Stimulated activated naive CD8-positive, alpha-beta T cell treated with anti-CD3 and anti-CD28 coated beads, Interleukin-15, amount 100 ng/mL, for 72 hours (primary cell): ENCODE data around the gene GINS1.

Experiments
- ATAC-seq: fragments of 150-1000 bp; cut with Tn5 transposase; 2 replicates; pipeline ENCODE4 v1.10.0; 2021; ENCODE audit warnings: mild to moderate bottlenecking, moderate library complexity
- DNase-seq, 2 donors: peaks; one replicate each; pipeline ENCODE4 v3.0.0; 2021 to 2022
- H3K27ac Mint-ChIP-seq, 2 donors: one replicate each; pipeline ENCODE4 v1.8.0; 2022; ENCODE audit warnings: mild to moderate bottlenecking in 2 of 2, mixed read lengths in 2 of 2, moderate library complexity in 2 of 2
- H3K27me3 Mint-ChIP-seq: one replicate; pipeline ENCODE4 v1.8.0; 2022; ENCODE audit warnings: mixed read lengths
- H3K4me1 Mint-ChIP-seq: one replicate; pipeline ENCODE4 v1.8.0; 2022; ENCODE audit warnings: mild to moderate bottlenecking, mixed read lengths
- H3K4me3 Mint-ChIP-seq, 2 donors: one replicate each; pipeline ENCODE4 v1.8.0; 2022; ENCODE audit warnings: mild to moderate bottlenecking in 2 of 2, mixed read lengths in 2 of 2, moderate library complexity in 1 of 2
- H3K9me3 Mint-ChIP-seq, 2 donors: one replicate each; pipeline ENCODE4 v1.8.0; 2022; ENCODE audit warnings: mixed read lengths in 2 of 2

GINS1 gene

GRCh38 chr20:25459111-25459830 lies 51.8 kb downstream of the GINS1 start:
- no peak for DNase-seq
- H3K27me3 Mint-ChIP-seq: no peaks in the 10 kb centered on the region
- H3K9me3 Mint-ChIP-seq: no peaks in the 10 kb centered on the region
- no peaks in the 10 kb centered on the region for H3K4me1 Mint-ChIP-seq
- no peak for ATAC-seq
- no peak overlapping the region for H3K27ac Mint-ChIP-seq
- H3K4me3 Mint-ChIP-seq: no peak overlapping the region

- no peaks in the 10 kb centered on the region for H3K9me3 Mint-ChIP-seq
- H3K27ac Mint-ChIP-seq: peak overlapping the region in 1 of 2 donors; percentile 38
- ATAC-seq: no peak
- no peaks in the 10 kb centered on the region for H3K27me3 Mint-ChIP-seq
- DNase-seq: no peak
- no peak overlapping the region for H3K4me3 Mint-ChIP-seq
- no peaks in the 10 kb centered on the region for H3K4me1 Mint-ChIP-seq
Observed at GRCh38 chr20:25459916-25460535, 52.6 kb downstream of the GINS1 start.

GRCh38 chr20:25460566-25461280 lies 53.2 kb downstream of the GINS1 start:
- DNase-seq (no peak), ATAC-seq (peak; percentile 32)
- no peak overlapping the region for H3K4me3 Mint-ChIP-seq
- no peaks in the 10 kb centered on the region for H3K4me1 Mint-ChIP-seq
- no peaks in the 10 kb centered on the region for H3K9me3 Mint-ChIP-seq
- no peak overlapping the region for H3K27ac Mint-ChIP-seq
- H3K27me3 Mint-ChIP-seq: no peaks in the 10 kb centered on the region

- no peak overlapping the region for H3K4me3 Mint-ChIP-seq
- H3K9me3 Mint-ChIP-seq: no peaks in the 10 kb centered on the region
- H3K27ac Mint-ChIP-seq: no peak overlapping the region
- H3K27me3 Mint-ChIP-seq: no peaks in the 10 kb centered on the region
- no peaks in the 10 kb centered on the region for H3K4me1 Mint-ChIP-seq
- ATAC-seq (no peak), DNase-seq (no peak)
Observed at GRCh38 chr20:25461281-25461650, 53.8 kb downstream of the GINS1 start.

GRCh38 chr20:25461786-25462545 lies 54.5 kb downstream of the GINS1 start:
- DNase-seq (no peak), ATAC-seq (no peak)
- Mint-ChIP-seq H3K27ac (no peak overlapping the region), H3K4me1 (no peaks in the 10 kb centered on the region), H3K4me3 (no peak overlapping the region), H3K9me3 (no peaks in the 10 kb centered on the region), H3K27me3 (no peaks in the 10 kb centered on the region)

GRCh38 chr20:25464501-25465242 lies 57.2 kb downstream of the GINS1 start:
- DNase-seq (no peak), ATAC-seq (no peak)
- Mint-ChIP-seq H3K4me3 (no peak overlapping the region), H3K27me3 (no peaks in the 10 kb centered on the region), H3K9me3 (no peaks in the 10 kb centered on the region), H3K27ac (peak overlapping the region in 1 of 2 donors; percentile 8), H3K4me1 (peaks cover under 1% of the 10 kb centered on the region)

GRCh38 chr20:25465243-25466135 lies 58.0 kb downstream of the GINS1 start:
- DNase-seq (no peak), ATAC-seq (no peak)
- Mint-ChIP-seq H3K9me3 (no peaks in the 10 kb centered on the region), H3K4me1 (peaks cover 8% of the 10 kb centered on the region), H3K4me3 (no peak overlapping the region), H3K27me3 (no peaks in the 10 kb centered on the region), H3K27ac (peak overlapping the region in 1 of 2 donors; percentile 67)

GRCh38 chr20:25466846-25467245 lies 59.4 kb downstream of the GINS1 start:
- no peak overlapping the region for H3K4me3 Mint-ChIP-seq
- H3K27me3 Mint-ChIP-seq: no peaks in the 10 kb centered on the region
- DNase-seq (no peak), ATAC-seq (no peak)
- no peak overlapping the region for H3K27ac Mint-ChIP-seq
- peaks cover 8% of the 10 kb centered on the region for H3K4me1 Mint-ChIP-seq
- H3K9me3 Mint-ChIP-seq: no peaks in the 10 kb centered on the region

- no peak for ATAC-seq
- Mint-ChIP-seq H3K27me3 (no peaks in the 10 kb centered on the region), H3K4me1 (peaks cover 8% of the 10 kb centered on the region)
Observed at GRCh38 chr20:25467441-25467840, 60.0 kb downstream of the GINS1 start.

GRCh38 chr20:25468126-25469075 lies 60.9 kb downstream of the GINS1 start:
- DNase-seq: no peak
- Mint-ChIP-seq H3K9me3 (no peaks in the 10 kb centered on the region), H3K4me3 (no peak overlapping the region), H3K27me3 (no peaks in the 10 kb centered on the region), H3K4me1 (peaks cover 8% of the 10 kb centered on the region), H3K27ac (peak overlapping the region in 1 of 2 donors; percentile 77)
- ATAC-seq: peak; percentile 75

More at GRCh38 chr20:25467441-25467840, 60.0 kb downstream of the GINS1 start:
- Mint-ChIP-seq H3K9me3 (no peaks in the 10 kb centered on the region), H3K4me3 (no peak overlapping the region), H3K27ac (no peak overlapping the region)
- no peak for DNase-seq

- no peak for ATAC-seq
- peak overlapping the region in 1 of 2 donors; percentile 1 for H3K27ac Mint-ChIP-seq
- DNase-seq: no peak
- H3K27me3 Mint-ChIP-seq: no peaks in the 10 kb centered on the region
- no peaks in the 10 kb centered on the region for H3K9me3 Mint-ChIP-seq
- H3K4me3 Mint-ChIP-seq: no peak overlapping the region
- peaks cover 8% of the 10 kb centered on the region for H3K4me1 Mint-ChIP-seq
Observed at GRCh38 chr20:25469558-25469957, 62.1 kb downstream of the GINS1 start.

GRCh38 chr20:25470045-25470444 lies 62.6 kb downstream of the GINS1 start:
- peak overlapping the region in 1 of 2 donors; percentile 1 for H3K27ac Mint-ChIP-seq
- no peaks in the 10 kb centered on the region for H3K9me3 Mint-ChIP-seq
- DNase-seq (peak; percentile 23 to 47), ATAC-seq (peak; percentile 68)
- no peaks in the 10 kb centered on the region for H3K27me3 Mint-ChIP-seq
- peaks cover 8% of the 10 kb centered on the region for H3K4me1 Mint-ChIP-seq
- H3K4me3 Mint-ChIP-seq: no peak overlapping the region

- DNase-seq (no peak), ATAC-seq (no peak)
- Mint-ChIP-seq H3K27ac (no peak overlapping the region), H3K27me3 (no peaks in the 10 kb centered on the region), H3K4me3 (no peak overlapping the region), H3K9me3 (no peaks in the 10 kb centered on the region), H3K4me1 (peaks cover 8% of the 10 kb centered on the region)
Observed at GRCh38 chr20:25471020-25471419, 63.5 kb downstream of the GINS1 start.
